Naive B cell (primary cell): Measurements from ENCODE around the gene SPECC1L. TPM values are rescaled to one million over a fixed set of nuclear protein-coding genes. Genes with fewer than 3 reads are reported as not detected.

Source experiments
- ATAC-seq, 2 donors: fragments of 150-1000 bp; cut with Tn5 transposase; 2 replicates each; pipeline ENCODE4 v1.10.0; 2021; ENCODE audit warnings: low read depth in 2 of 2, mild to moderate bottlenecking in 2 of 2, moderate library complexity in 2 of 2
- DNase-seq: peaks from one replicate; pipeline ENCODE4 v3.0.0; 2022
- H3K27ac Mint-ChIP-seq, 6 donors: one replicate each; pipeline ENCODE4 v1.8.0; 2020 to 2022; ENCODE audit warnings: mild to moderate bottlenecking in 6 of 6, mixed read lengths in 6 of 6, moderate library complexity in 5 of 6, inconsistent platforms in 2 of 6
- H3K27me3 Mint-ChIP-seq, 3 donors: one replicate each; pipeline ENCODE4 v1.8.0; 2021 to 2022; ENCODE audit warnings: mixed read lengths in 3 of 3, mild to moderate bottlenecking in 1 of 3
- H3K36me3 Mint-ChIP-seq, 2 donors: one replicate each; pipeline ENCODE4 v1.8.0; 2020 to 2022; ENCODE audit warnings: mixed read lengths in 2 of 2, inconsistent platforms in 1 of 2, mild to moderate bottlenecking in 1 of 2
- H3K4me1 Mint-ChIP-seq, 3 donors: one replicate each; pipeline ENCODE4 v1.8.0; 2020 to 2022; ENCODE audit warnings: mixed read lengths in 3 of 3, inconsistent platforms in 1 of 3, mild to moderate bottlenecking in 1 of 3, moderate library complexity in 1 of 3
- H3K4me3 Mint-ChIP-seq, 8 donors: one replicate each; pipeline ENCODE4 v1.8.0; 2020 to 2022; ENCODE audit warnings: mild to moderate bottlenecking in 8 of 8, mixed read lengths in 8 of 8, moderate library complexity in 8 of 8, inconsistent platforms in 2 of 8
- H3K9me3 Mint-ChIP-seq, 7 donors: one replicate each; pipeline ENCODE4 v1.8.0; 2020 to 2022; ENCODE audit warnings: mixed read lengths in 7 of 7, mild to moderate bottlenecking in 5 of 7, inconsistent platforms in 2 of 7, moderate library complexity in 1 of 7
- polyA plus RNA-seq, 6 donors: library from polyadenylated mRNA; unstranded; fragments of 300-500 nt; fragmentation: Illumina TruSeq; gene quantifications; one replicate each; pipeline ENCODE4 v1.2.3, GENCODE V29; 2021; ENCODE audit warnings: low read depth in 6 of 6

The SPECC1L gene
- polyA plus RNA-seq, 6 donors from 2014 or later, result 1.7 to 29.4 (median 9.7) TPM

DNA sequence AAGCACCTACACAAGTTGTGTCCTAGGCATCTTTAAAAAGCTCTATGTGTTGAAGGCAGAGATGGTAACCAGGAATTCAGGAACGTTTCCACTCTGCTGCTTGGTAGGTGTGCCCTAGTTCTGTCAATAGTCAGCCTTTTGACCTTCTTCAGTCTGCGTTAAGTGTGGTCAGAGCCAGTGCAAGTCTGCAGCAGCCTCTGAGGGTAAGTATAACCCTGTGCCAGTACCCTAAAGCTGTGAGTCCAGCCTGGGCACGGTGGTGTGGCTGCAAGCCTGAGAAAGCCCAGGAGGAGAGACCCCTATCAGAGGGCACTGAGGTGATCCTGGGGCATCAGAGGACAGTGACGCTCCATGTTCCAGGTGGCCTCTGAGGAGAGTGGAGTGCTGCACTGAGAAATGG is 80.0 kb downstream of the SPECC1L start:
- no peak for ATAC-seq
- no peak overlapping the region for H3K27ac Mint-ChIP-seq
- H3K9me3 Mint-ChIP-seq, result peaks cover 0 to 5% (median 0%) of the 10 kb centered on the region in 7 donors
- H3K4me3 Mint-ChIP-seq, result no peak overlapping the region
- peaks cover 54 to 57% of the 10 kb centered on the region in 2 donors for H3K36me3 Mint-ChIP-seq
- peaks cover 0 to 5% (median 0%) of the 10 kb centered on the region in 3 donors for H3K4me1 Mint-ChIP-seq
- no peaks in the 10 kb centered on the region for H3K27me3 Mint-ChIP-seq
- DNase-seq, result no peak

DNA sequence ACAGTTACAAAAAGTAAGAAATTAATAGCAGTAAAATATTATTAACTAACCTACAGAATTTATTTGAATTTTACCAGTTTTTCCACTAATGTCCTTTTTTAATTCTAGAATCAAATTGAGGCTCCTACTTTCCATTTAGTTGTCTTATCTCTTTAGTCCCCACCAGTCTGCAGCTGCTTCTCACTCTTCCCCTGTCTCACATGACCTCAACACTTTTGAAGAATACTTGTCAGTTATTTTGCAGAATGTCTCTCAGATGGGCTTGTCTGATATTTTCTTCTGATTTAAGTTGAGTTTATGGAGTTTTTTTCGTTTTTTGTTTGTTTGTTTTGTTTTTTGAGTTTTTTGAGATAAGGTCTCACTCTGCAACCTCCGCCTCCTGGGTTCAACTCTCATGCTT is 82.5 kb downstream of the SPECC1L start:
- Mint-ChIP-seq H3K4me1 (peaks cover 0 to 5% (median 0%) of the 10 kb centered on the region in 3 donors), H3K27ac (peak overlapping the region in 2 of 6 donors; percentile 0 to 72), H3K36me3 (peaks cover 46 to 54% of the 10 kb centered on the region in 2 donors), H3K27me3 (no peaks in the 10 kb centered on the region), H3K9me3 (peaks cover 0 to 5% (median 0%) of the 10 kb centered on the region in 7 donors), H3K4me3 (no peak overlapping the region)
- ATAC-seq (no peak), DNase-seq (no peak)

DNA sequence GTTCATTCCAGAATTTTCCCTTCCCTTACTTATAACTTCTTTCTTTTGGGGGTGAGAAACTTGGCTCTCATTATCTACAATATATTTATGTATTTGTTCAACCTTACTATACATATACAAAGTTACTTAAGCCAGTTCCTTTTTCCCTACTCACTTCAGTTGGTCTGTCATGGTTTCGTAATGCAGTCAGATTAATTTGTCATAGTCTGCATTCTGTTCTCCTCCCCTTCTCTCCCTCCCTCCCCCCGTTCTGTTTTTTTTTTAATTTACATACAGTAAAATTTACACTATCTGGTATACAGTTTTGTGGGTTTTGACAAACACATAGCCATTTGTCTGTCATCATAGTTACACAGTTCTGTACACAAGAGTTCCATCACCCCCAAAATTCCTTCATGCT is 84.9 kb downstream of the SPECC1L start:
- no peak for ATAC-seq
- Mint-ChIP-seq H3K36me3 (peaks cover 46 to 48% of the 10 kb centered on the region in 2 donors), H3K4me3 (no peak overlapping the region), H3K9me3 (peaks cover 0 to 5% (median 0%) of the 10 kb centered on the region in 7 donors), H3K27me3 (no peaks in the 10 kb centered on the region), H3K4me1 (peaks cover 0 to 8% (median 5%) of the 10 kb centered on the region in 3 donors), H3K27ac (peak overlapping the region in 4 of 6 donors; percentile 17 to 76 (median 48))
- DNase-seq, result no peak

DNA sequence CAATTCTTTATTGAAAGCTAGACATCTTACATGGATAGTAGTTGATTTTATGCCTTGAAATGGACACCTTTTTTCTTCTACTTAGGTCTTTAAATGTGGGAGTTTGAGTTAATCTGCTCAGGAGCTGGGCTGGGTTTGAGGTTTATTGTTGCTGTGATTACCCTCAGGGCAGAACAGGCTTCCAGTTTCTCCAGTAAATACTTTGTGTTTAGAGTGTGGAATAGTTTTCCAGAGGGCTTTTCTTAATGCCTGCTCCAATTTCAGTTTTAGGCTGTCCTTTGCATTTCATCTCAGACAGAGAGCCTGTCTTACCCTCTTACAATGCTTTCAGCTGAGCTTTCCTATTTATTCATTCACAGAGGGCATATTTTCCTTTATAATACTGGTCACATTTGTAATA is 86.9 kb downstream of the SPECC1L start:
- ATAC-seq (no peak), DNase-seq (no peak)
- no peak overlapping the region for H3K4me3 Mint-ChIP-seq
- H3K9me3 Mint-ChIP-seq, result peaks cover 0 to 5% (median 0%) of the 10 kb centered on the region in 7 donors
- H3K27me3 Mint-ChIP-seq, result no peaks in the 10 kb centered on the region
- H3K27ac Mint-ChIP-seq, result peak overlapping the region in 1 of 6 donors; percentile 3
- H3K4me1 Mint-ChIP-seq, result peaks cover 0 to 12% (median 5%) of the 10 kb centered on the region in 3 donors
- H3K36me3 Mint-ChIP-seq, result peaks cover 30 to 38% of the 10 kb centered on the region in 2 donors

DNA sequence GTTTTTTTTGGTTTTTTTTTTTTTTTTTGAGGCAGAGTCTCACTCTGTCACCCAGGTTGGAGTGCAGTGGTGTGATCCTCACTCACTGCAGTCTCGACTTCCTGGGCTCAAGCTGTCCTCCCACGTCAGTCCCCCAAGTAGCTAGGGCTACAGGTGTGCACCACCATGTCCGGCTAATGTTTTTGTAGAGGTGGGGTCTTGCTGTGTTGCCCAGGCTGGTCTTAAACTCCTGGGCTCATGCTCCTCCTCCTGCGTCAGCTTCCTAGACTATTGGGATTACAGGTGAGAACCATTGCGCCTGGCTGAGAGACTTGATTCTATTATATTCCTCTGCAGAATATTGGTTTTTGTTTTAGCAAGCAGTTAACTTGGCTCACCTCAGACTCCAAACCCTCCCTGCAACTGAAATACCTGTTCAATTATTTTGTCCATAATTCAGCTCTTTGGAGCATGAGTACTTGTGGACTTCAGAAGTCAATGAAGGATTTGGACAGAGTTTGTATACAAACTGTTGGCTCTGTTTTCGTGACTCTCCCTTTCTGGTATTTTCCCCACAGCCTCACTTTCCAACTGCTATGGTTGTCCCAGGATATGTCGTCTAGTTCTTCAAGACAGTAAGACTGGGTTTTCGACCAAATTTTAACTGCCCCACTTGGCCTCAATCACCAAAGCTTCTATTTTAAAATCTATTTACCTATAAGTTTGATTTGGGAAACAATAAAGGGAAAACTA is 87.6 kb downstream of the SPECC1L start:
- Mint-ChIP-seq H3K4me3 (no peak overlapping the region), H3K27me3 (no peaks in the 10 kb centered on the region)
- no peak for DNase-seq

DNA sequence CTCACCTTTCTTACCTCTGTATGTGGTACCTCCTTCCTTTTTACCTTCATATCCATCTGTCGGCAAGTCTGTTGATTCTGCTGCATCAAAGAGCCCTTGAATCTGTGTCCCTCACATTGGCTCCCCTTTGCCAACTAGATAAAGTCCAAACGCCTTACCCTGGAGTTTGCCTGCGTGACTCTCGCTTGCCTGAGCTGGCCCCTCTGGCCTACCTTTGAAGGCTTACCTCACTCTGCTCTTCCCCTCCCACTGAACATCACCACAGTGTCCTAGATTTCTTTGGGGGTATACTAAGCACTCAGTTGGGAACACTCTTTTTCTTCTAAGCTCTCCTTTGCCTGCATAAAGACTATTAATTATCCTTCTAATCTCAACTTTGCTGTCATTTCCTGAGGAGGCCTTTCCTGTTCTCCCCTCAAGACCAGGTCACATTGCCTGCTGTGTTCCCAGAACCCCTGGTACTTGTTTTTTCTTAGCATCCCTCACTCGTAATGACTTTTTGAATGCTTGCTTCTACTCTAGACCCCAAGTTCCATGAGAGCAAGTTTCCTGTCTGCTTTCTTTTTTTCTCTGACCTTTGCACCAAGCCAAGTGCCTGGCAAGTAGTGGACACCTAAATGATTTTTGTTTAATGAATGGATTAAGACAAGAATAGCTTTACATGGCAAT is 89.0 kb downstream of the SPECC1L start:
- Mint-ChIP-seq H3K4me1 (peaks cover 0 to 12% (median 5%) of the 10 kb centered on the region in 3 donors), H3K36me3 (peaks cover 17 to 22% of the 10 kb centered on the region in 2 donors)

More for the DNA sequence above, 87.6 kb downstream of the SPECC1L start:
- Mint-ChIP-seq H3K27ac (peak overlapping the region in 1 of 6 donors; percentile 3), H3K9me3 (peaks cover 0 to 5% (median 0%) of the 10 kb centered on the region in 7 donors), H3K4me1 (peaks cover 0 to 12% (median 5%) of the 10 kb centered on the region in 3 donors), H3K36me3 (peaks cover 23 to 31% of the 10 kb centered on the region in 2 donors)
- no peak for ATAC-seq

DNA sequence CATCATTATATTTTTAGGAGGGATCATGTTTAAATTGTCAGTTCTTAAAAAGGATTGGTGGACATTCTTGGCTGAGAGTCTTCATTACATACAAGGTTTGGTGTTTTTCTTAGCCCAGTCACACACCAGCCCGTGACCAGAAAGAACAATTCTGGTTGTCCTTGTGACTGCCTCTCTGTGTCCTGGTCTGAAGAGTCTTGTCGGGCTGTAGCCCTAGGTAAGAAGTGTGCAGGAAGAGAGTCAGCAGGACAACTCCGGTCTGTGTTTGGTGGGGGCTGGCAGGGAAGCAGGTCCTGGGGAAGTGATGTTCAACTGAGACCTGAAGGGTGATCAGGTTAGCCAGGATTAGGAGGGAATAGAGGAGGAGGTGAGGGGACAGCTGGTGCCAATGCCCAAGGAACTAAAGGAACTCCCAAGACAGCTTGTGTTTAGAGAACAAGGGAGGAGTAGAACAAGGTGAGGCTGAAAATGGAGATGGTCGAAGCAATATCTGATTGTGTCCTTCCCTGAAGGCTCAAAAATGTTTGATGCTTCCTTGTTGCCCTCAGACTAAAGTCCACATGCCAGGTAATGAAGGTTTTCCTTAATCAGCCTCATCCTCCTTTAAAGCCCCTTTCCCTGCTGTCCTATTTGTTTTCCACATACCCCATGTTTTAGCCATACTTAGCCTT is 91.5 kb downstream of the SPECC1L start:
- Mint-ChIP-seq H3K4me3 (no peak overlapping the region), H3K27me3 (no peaks in the 10 kb centered on the region), H3K36me3 (peaks cover 30 to 34% of the 10 kb centered on the region in 2 donors), H3K4me1 (peaks cover 0 to 12% (median 5%) of the 10 kb centered on the region in 3 donors), H3K27ac (peak overlapping the region in 3 of 6 donors; percentile 49 to 68 (median 56)), H3K9me3 (no peaks in the 10 kb centered on the region)
- DNase-seq (no peak), ATAC-seq (no peak)

More for the DNA sequence above, 89.0 kb downstream of the SPECC1L start:
- no peaks in the 10 kb centered on the region for H3K9me3 Mint-ChIP-seq
- ATAC-seq (no peak), DNase-seq (no peak)
- H3K27ac Mint-ChIP-seq, result peak overlapping the region in 2 of 6 donors; percentile 25 to 76
- no peak overlapping the region for H3K4me3 Mint-ChIP-seq
- H3K27me3 Mint-ChIP-seq, result no peaks in the 10 kb centered on the region

DNA sequence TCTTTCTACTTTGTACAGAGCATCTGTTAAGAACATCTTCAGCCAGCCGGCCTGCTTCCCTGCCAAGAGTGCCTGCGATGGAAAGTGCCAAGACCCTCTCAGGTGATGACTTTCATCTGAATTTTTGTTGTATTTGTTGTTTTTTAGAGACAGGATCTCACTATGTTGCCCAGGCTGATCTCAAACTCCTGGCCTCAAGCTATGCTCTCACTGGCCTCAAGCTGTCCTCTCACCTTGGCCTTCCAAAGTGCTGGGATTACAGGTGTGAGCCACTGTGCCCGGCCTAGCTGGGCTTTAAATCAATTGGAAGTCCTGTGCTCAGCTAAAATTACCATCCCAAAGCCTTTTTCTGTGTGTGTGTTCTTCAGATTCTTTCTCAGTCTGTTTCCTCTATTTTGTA is 92.6 kb downstream of the SPECC1L start:
- Mint-ChIP-seq H3K36me3 (peaks cover 32 to 34% of the 10 kb centered on the region in 2 donors), H3K4me3 (no peak overlapping the region), H3K9me3 (no peaks in the 10 kb centered on the region), H3K27ac (no peak overlapping the region), H3K27me3 (no peaks in the 10 kb centered on the region), H3K4me1 (peaks cover 0 to 12% (median 5%) of the 10 kb centered on the region in 3 donors)
- DNase-seq, result no peak
- ATAC-seq, result no peak

DNA sequence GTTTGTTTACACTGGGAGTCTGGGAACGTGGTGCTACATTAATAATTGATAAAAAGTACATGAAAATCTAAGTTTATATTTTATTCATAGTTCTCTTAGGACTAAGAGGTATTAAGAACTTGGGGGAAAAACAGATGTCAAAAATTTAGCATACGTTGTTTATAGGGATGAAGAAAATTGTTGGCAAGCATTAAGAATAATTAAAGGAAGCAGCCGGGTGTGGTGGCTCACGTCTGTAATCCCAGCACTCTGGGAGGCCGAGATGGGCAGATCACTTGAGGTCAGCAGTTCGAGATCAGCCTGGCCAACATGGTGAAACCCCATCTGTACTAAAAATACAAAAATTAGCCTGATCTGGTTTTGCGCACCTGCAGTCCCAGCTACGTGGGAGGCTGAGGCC is 96.1 kb downstream of the SPECC1L start:
- Mint-ChIP-seq H3K4me3 (no peak overlapping the region), H3K36me3 (peaks cover 36 to 45% of the 10 kb centered on the region in 2 donors), H3K4me1 (peaks cover 0 to 5% (median 0%) of the 10 kb centered on the region in 3 donors), H3K9me3 (no peaks in the 10 kb centered on the region), H3K27me3 (no peaks in the 10 kb centered on the region), H3K27ac (peak overlapping the region in 2 of 6 donors; percentile 34 to 53)
- DNase-seq, result no peak
- ATAC-seq, result no peak

DNA sequence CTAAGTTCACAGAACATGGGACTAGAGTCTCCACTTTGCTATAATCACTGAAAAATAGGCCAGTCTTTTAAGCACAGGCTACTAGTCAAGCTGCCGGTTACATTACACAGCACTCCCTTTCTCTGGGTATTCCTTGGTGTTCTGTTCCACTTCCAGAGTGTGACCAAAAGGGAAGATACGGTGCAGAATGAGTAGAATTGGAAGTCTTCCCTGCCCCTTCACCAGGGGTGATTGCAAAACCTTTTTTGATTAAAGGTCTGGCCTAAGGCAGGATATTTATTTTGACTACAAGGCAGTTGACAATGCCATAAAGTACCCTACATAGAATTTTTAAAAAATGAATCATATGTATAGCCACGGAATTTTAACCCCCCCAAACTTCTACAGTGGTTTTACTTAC is 97.2 kb downstream of the SPECC1L start:
- no peaks in the 10 kb centered on the region for H3K27me3 Mint-ChIP-seq
- no peak overlapping the region for H3K4me3 Mint-ChIP-seq
- peaks cover 36 to 50% of the 10 kb centered on the region in 2 donors for H3K36me3 Mint-ChIP-seq
- DNase-seq, result no peak
- no peaks in the 10 kb centered on the region for H3K4me1 Mint-ChIP-seq
- H3K9me3 Mint-ChIP-seq, result no peaks in the 10 kb centered on the region
- peak overlapping the region in 1 of 6 donors; percentile 2 for H3K27ac Mint-ChIP-seq
- no peak for ATAC-seq

DNA sequence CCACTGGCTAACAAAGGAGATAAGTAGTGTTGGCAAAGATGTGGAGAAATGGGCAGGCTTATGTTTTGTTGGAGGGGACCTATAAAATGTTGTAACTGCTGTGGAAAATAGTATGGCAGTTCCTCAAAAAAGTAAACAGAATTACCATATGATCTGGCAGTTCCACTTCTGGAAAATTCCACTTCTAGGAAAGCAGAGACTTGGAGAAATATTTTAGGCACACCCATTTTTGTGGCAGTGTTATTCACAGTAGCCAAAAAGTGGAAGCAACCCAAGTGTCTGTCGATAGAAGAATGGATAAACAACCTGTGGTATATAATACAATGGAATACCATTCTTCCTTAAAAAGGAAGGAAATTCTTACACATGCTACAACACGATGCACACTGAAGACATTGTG is 99.8 kb downstream of the SPECC1L start:
- no peak for ATAC-seq
- Mint-ChIP-seq H3K4me1 (no peaks in the 10 kb centered on the region), H3K27me3 (no peaks in the 10 kb centered on the region), H3K27ac (peak overlapping the region in 1 of 6 donors; percentile 28), H3K9me3 (no peaks in the 10 kb centered on the region), H3K36me3 (peaks cover 41 to 58% of the 10 kb centered on the region in 2 donors), H3K4me3 (no peak overlapping the region)
- DNase-seq, result no peak

DNA sequence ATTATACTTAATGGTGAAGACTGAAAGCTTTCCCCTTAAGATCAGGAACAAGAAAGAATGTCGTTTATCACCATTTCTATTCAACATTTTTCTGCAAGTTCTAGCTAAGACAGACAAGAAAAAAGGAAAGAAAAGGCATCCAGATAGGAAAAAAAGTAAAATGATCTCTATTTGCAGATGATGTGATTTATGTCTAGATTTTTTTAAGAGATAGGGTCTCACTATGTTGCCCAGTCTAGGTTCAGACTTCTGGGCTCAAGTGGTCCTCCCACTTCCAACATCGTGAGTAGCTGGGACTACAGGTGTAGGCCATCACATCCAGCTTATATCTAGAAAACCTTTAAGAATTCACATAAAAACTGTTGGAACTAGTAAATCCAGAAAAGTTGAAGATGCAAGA is 105.4 kb downstream of the SPECC1L start:
- no peak for ATAC-seq
- Mint-ChIP-seq H3K4me1 (no peaks in the 10 kb centered on the region), H3K4me3 (peak overlapping the region in 1 of 8 donors; percentile 60), H3K36me3 (peaks cover 7 to 31% of the 10 kb centered on the region in 2 donors), H3K27me3 (no peaks in the 10 kb centered on the region), H3K9me3 (no peaks in the 10 kb centered on the region), H3K27ac (peak overlapping the region in 1 of 6 donors; percentile 28)
- no peak for DNase-seq

DNA sequence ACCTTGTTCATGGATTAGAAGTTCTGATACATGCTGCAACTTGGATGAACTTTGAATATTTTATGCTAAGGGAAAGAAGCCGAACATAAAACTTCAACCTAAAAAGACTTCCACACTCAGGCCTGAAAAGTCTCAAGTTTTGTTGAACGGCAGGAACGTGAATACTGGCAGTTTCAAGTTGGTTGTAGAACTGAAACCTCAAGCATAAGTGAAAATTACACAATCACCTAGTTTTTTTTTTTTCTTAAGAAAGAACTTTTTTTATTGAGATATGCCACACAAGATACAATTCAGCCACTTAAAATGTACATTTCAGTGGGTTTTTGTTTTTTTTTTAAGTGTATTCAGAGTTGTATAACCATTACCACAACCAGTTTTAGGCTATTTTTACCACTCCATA is 106.0 kb downstream of the SPECC1L start:
- H3K27ac Mint-ChIP-seq, result no peak overlapping the region

More for the DNA sequence above, 106.0 kb downstream of the SPECC1L start:
- Mint-ChIP-seq H3K4me1 (no peaks in the 10 kb centered on the region), H3K4me3 (no peak overlapping the region), H3K36me3 (peaks cover 7 to 27% of the 10 kb centered on the region in 2 donors), H3K9me3 (no peaks in the 10 kb centered on the region), H3K27me3 (no peaks in the 10 kb centered on the region)
- DNase-seq, result no peak
- ATAC-seq, result no peak
